Sigmoid colon (tissue), 4 donors: Measurements from ENCODE around the gene IDI1.
"Not testable (repeated sequence)": the region's sequence is repeated elsewhere in the genome, so short reads cannot be mapped to it uniquely, and the experiment has no call there.

ENCODE experiments used
- CTCF ChIP-seq, 4 experiments: fragments of 450-650 bp in 3 of 4; fragments of 200-600 bp in 1 of 4; IDR thresholded peaks; one replicate each; pipeline ENCODE4 v1.5.1; 2016 to 2019; ENCODE audit warnings: antibody characterized with exemption in 4 of 4, mild to moderate bottlenecking in 3 of 4, moderate library complexity in 2 of 4
- POLR2A ChIP-seq, 2 donors: fragments of 450-650 bp; IDR thresholded peaks; one replicate each; pipeline ENCODE4 v1.6.1; 2016; ENCODE audit warnings: antibody characterized with exemption in 2 of 2, mild to moderate bottlenecking in 2 of 2, moderate library complexity in 2 of 2
- POLR2AphosphoS5 ChIP-seq, 4 donors: sonication (generic); formaldehyde crosslinking; IDR thresholded peaks; one replicate each; pipeline ENCODE4 v1.6.1; 2017; ENCODE audit warnings: antibody characterized with exemption in 4 of 4

- not testable (repeated sequence) for TF ChIP-seq CTCF, POLR2A, POLR2AphosphoS5 (IDR thresholded peaks at IDR 0.05)
These were observed 39.0 kb downstream of the IDI1 start for GRCh38 chr10:1009947-1010346.
